Measurements from ENCODE around the gene VSTM2B.

VSTM2B gene

GRCh38 chr19:29596885-29597525 is 71.2 kb downstream of the VSTM2B start:
- no peak for DNase-seq (ENCODE audit: low spot score)

- DNase-seq (ENCODE audit: low spot score), result no peak
These were observed 72.2 kb downstream of the VSTM2B start for GRCh38 chr19:29598036-29598435.

- no peak for DNase-seq (ENCODE audit: low spot score)
These were observed 72.7 kb downstream of the VSTM2B start for GRCh38 chr19:29598496-29598895.

- DNase-seq (ENCODE audit: low spot score), result no peak
These were observed 77.5 kb downstream of the VSTM2B start for GRCh38 chr19:29603308-29603707.

- peak; percentile 99 for DNase-seq (ENCODE audit: low spot score)
These were observed 80.0 kb downstream of the VSTM2B start, which contains the start of gene POP4 for GRCh38 chr19:29605653-29606419. TSS of gene POP4 (plus strand) at chr19:29606283. CDS start at chr19:29606319, 36 bp downstream.

GRCh38 chr19:29606420-29606747 is 80.6 kb downstream of the VSTM2B start:
- DNase-seq (ENCODE audit: low spot score), result no peak

- no peak for DNase-seq (ENCODE audit: low spot score)
These were observed 83.8 kb downstream of the VSTM2B start for GRCh38 chr19:29609636-29610035.

- DNase-seq (ENCODE audit: low spot score), result no peak
These were observed 84.4 kb downstream of the VSTM2B start for GRCh38 chr19:29610213-29610573.

- DNase-seq (ENCODE audit: low spot score), result peak; percentile 92
These were observed 84.9 kb downstream of the VSTM2B start for GRCh38 chr19:29610574-29611271.

- no peak for DNase-seq (ENCODE audit: low spot score)
These were observed 86.3 kb downstream of the VSTM2B start for GRCh38 chr19:29612121-29612520.

GRCh38 chr19:29612801-29613595 is 87.2 kb downstream of the VSTM2B start:
- DNase-seq (ENCODE audit: low spot score), result no peak

- DNase-seq (ENCODE audit: low spot score), result no peak
These were observed 88.3 kb downstream of the VSTM2B start for GRCh38 chr19:29614046-29614445.

Data from hepatic stellate cell (primary cell).